HG03280 (cell line): ENCODE results near the gene IRAK1.

Experiments
- ATAC-seq: cut with Tn5 transposase; IDR thresholded peaks from one replicate; pipeline ENCODE4 v1.9.1; 2021; ENCODE audit warnings: mild to moderate bottlenecking, moderate library complexity; ENCODE audit not compliant: unreplicated experiment

The IRAK1 gene

GRCh38 chrX:154019633-154020528, at the start of gene IRAK1:
TSS of gene IRAK1 (minus strand) at chrX:154019902. CDS start at chrX:154019812, 90 bp downstream.
- ATAC-seq = peak; percentile 67

GRCh38 chrX:154068560-154068959, 48.9 kb upstream of the IRAK1 start:
- no peak for ATAC-seq

- no peak for ATAC-seq
These were observed 45.1 kb upstream of the IRAK1 start for GRCh38 chrX:154064637-154065435.

- ATAC-seq = no peak
These were observed 43.5 kb upstream of the IRAK1 start for GRCh38 chrX:154063234-154063633.

- no peak for ATAC-seq
These were observed 42.1 kb upstream of the IRAK1 start for GRCh38 chrX:154061801-154062200.

- no peak for ATAC-seq
These were observed 40.1 kb upstream of the IRAK1 start for GRCh38 chrX:154059729-154060245.

- ATAC-seq = no peak
These were observed 39.5 kb upstream of the IRAK1 start for GRCh38 chrX:154059231-154059630.

GRCh38 chrX:154058214-154058997, 38.7 kb upstream of the IRAK1 start:
- ATAC-seq = no peak

GRCh38 chrX:154057791-154058190, 38.1 kb upstream of the IRAK1 start:
- ATAC-seq = no peak

- no peak for ATAC-seq
These were observed 37.1 kb upstream of the IRAK1 start for GRCh38 chrX:154056770-154057241.

GRCh38 chrX:154051201-154051810, 31.6 kb upstream of the IRAK1 start:
- ATAC-seq = no peak

- no peak for ATAC-seq
These were observed 30.4 kb upstream of the IRAK1 start for GRCh38 chrX:154050113-154050495.

GRCh38 chrX:154049209-154050112, 29.8 kb upstream of the IRAK1 start:
- no peak for ATAC-seq

- ATAC-seq = no peak
These were observed 28.7 kb upstream of the IRAK1 start for GRCh38 chrX:154048398-154048797.

GRCh38 chrX:154046940-154047610, 27.4 kb upstream of the IRAK1 start:
- ATAC-seq = no peak

- no peak for ATAC-seq
These were observed 26.5 kb upstream of the IRAK1 start for GRCh38 chrX:154046031-154046781.

GRCh38 chrX:154044091-154044490, 24.4 kb upstream of the IRAK1 start:
- no peak for ATAC-seq
